ENCODE results near the gene RARS2. TPM values are rescaled to one million over a fixed set of nuclear protein-coding genes. Genes with fewer than 3 reads are reported as not detected.

RARS2 gene
- total RNA-seq, 2 donors from 2014 or later, result 28.8 to 32.0 TPM

Other genes with a start within 250 kb of the RARS2 start
- gene C6orf163, start 245.2 kb downstream of the RARS2 start, total RNA-seq, result 1 to 10 TPM; 2.7 to 3.7 TPM
- gene CFAP206, start 182.0 kb downstream of the RARS2 start, total RNA-seq, result under 1 TPM in 1 of 2 donors, not detected in 1; 0.12 TPM
- gene SLC35A1, start 117.0 kb downstream of the RARS2 start, total RNA-seq, result 10 to 100 TPM; 44.1 to 47.2 TPM
- 10 to 100 TPM; 11.3 to 11.9 TPM for gene ORC3, start 148 bp upstream of the RARS2 start, total RNA-seq
- gene AKIRIN2, start 112.2 kb upstream of the RARS2 start, total RNA-seq, result 10 to 100 TPM; 30.4 to 40.9 TPM

Measured in left colon (tissue), 2 donors.